Measurements from ENCODE around the gene DCAF7. TPM values are rescaled to one million over a fixed set of nuclear protein-coding genes. Genes with fewer than 3 reads are reported as not detected.

Gene DCAF7
- total RNA-seq, 2 experiments from 2014 or later = 104 to 105 TPM

DNA sequence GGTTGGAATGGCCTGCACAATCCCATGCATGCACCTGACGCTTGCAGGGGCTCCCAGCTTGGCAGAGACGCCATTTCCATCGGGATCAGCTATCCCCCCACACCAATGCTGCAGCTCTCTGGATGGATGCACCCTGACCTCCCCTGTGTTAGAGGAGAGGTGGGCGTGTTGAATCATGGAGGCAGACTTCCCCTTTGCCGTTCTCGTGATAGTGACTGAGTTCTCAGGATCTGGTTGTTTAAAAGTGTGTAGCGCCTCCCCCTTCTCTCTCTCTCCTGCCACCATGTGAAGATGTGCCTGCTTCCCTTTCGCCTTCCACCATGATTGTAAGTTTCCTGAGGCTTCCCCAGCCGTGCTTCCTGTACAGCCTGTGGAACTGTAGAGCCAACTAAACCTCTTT, 44.9 kb upstream of the DCAF7 start:
- H3K27ac Mint-ChIP-seq = no peak overlapping the region
- intact Hi-C loops (cut with micrococcal nuclease) = no loop called here
- POLR2A ChIA-PET = no interaction called here

DNA sequence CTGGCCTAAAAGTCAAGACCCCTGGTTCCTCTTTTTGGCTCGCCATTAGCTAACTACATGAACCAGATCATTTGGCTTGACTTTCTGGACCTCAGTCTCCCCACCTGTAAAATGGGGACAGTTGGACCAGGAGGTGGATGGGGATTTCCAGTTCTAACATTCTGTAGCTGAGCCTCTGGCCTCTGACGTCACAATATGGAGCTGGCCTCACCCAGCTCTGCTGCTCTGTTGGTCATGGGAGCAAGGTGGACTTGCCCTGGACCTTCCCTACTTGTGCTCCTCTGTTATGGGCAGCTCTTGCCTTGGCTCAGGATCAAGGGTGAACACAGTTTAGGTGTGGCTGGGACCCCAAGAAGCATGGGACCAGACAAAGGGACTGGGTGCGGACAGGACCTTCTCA, 43.6 kb upstream of the DCAF7 start:
- no peak for ATAC-seq
- peaks cover 2% of the 10 kb centered on the region for H3K4me1 Mint-ChIP-seq (ENCODE audit: low read depth)
- ChIA-PET POLR2A (interaction anchor here (0.6 kb wide), 1 partner anchor 15 kb away, joined by 3 read pairs; no protein-coding TSS in a partner anchor), CTCF (interaction anchor here (1.1 kb wide), 1 partner anchor 106 kb away, joined by 4 read pairs; no protein-coding TSS in a partner anchor)
- TF ChIP-seq, protein P1, sequence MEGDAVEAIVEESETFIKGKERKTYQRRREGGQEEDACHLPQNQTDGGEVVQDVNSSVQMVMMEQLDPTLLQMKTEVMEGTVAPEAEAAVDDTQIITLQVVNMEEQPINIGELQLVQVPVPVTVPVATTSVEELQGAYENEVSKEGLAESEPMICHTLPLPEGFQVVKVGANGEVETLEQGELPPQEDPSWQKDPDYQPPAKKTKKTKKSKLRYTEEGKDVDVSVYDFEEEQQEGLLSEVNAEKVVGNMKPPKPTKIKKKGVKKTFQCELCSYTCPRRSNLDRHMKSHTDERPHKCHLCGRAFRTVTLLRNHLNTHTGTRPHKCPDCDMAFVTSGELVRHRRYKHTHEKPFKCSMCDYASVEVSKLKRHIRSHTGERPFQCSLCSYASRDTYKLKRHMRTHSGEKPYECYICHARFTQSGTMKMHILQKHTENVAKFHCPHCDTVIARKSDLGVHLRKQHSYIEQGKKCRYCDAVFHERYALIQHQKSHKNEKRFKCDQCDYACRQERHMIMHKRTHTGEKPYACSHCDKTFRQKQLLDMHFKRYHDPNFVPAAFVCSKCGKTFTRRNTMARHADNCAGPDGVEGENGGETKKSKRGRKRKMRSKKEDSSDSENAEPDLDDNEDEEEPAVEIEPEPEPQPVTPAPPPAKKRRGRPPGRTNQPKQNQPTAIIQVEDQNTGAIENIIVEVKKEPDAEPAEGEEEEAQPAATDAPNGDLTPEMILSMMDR (IDR thresholded peaks at IDR 0.05) = no peak
- peaks cover 24% of the 10 kb centered on the region for H3K27me3 Mint-ChIP-seq
- H3K27ac Mint-ChIP-seq = no peak overlapping the region
- H3K36me3 Mint-ChIP-seq (ENCODE audit: low read depth) = no peaks in the 10 kb centered on the region
- no peak for DNase-seq
- H3K9me3 Mint-ChIP-seq = peaks cover 3% of the 10 kb centered on the region
- intact Hi-C loops (cut with micrococcal nuclease) = no loop called here
- no peak overlapping the region for H3K4me3 Mint-ChIP-seq

More for the DNA sequence above, 44.9 kb upstream of the DCAF7 start:
- DNase-seq = no peak
- TF ChIP-seq, protein P1 (IDR thresholded peaks at IDR 0.05) = no peak
- ATAC-seq = no peak
- Mint-ChIP-seq H3K4me1 (ENCODE audit: low read depth) (peaks cover 2% of the 10 kb centered on the region), H3K36me3 (ENCODE audit: low read depth) (no peaks in the 10 kb centered on the region), H3K4me3 (no peak overlapping the region), H3K27me3 (peaks cover 27% of the 10 kb centered on the region), H3K9me3 (peaks cover 3% of the 10 kb centered on the region)
- CTCF ChIA-PET = no interaction called here

DNA sequence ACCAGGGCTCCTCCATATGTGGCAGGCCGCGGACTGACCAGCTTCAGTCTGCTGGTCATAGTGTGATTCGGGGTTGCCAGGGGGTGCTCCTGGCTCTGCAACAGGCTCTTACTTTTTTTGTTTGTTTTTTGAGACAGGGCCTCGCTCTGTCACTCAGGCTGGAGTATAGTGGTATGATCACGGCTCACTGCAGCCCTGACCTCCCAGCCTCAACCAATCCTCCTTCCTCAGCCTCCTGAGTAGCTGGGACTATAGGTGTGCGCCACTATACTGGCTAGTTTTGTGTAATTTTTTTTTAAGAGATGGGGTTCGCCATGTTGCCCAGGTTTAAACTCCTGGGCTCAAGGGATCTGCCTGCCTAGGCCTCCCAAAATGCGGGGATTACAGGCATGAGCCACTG, 38.9 kb upstream of the DCAF7 start:
- DNase-seq = no peak
- no peaks in the 10 kb centered on the region for H3K4me1 Mint-ChIP-seq (ENCODE audit: low read depth)
- intact Hi-C loops (cut with micrococcal nuclease) = no loop called here
- no peak for ATAC-seq
- peaks cover 7% of the 10 kb centered on the region for H3K27me3 Mint-ChIP-seq
- H3K36me3 Mint-ChIP-seq (ENCODE audit: low read depth) = no peaks in the 10 kb centered on the region
- no peaks in the 10 kb centered on the region for H3K9me3 Mint-ChIP-seq
- ChIA-PET POLR2A (no interaction called here), CTCF (no interaction called here)
- H3K4me3 Mint-ChIP-seq = no peak overlapping the region
- TF ChIP-seq, protein P1 (IDR thresholded peaks at IDR 0.05) = no peak
- H3K27ac Mint-ChIP-seq = no peak overlapping the region

DNA sequence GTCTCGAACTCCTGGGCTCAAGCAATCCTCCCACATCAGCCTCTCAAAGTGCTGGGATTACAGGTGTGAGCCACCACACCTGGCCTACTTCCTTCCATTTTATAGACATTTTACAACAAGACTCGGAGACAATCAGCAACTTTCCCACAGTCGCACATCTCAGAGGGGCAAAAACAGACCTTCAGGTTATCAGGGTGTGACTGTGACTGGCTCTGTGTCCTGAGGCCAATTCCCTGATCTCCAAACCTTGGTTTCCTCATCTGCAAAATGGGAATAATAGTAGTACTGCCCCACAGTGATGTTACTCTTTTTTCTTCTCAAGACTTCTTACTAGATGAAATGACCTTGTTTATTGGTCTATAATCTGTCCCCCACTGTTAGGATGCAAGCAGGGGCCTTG, 37.9 kb upstream of the DCAF7 start:
- Mint-ChIP-seq H3K27me3 (peaks cover 5% of the 10 kb centered on the region), H3K4me3 (no peak overlapping the region), H3K4me1 (ENCODE audit: low read depth) (peaks cover 8% of the 10 kb centered on the region), H3K36me3 (ENCODE audit: low read depth) (no peaks in the 10 kb centered on the region), H3K27ac (no peak overlapping the region), H3K9me3 (no peaks in the 10 kb centered on the region)
- ATAC-seq (no peak), DNase-seq (no peak)
- POLR2A ChIA-PET = no interaction called here
- CTCF ChIA-PET = no interaction called here
- TF ChIP-seq, protein P1 (IDR thresholded peaks at IDR 0.05) = no peak
- intact Hi-C loops (cut with micrococcal nuclease) = no loop called here

DNA sequence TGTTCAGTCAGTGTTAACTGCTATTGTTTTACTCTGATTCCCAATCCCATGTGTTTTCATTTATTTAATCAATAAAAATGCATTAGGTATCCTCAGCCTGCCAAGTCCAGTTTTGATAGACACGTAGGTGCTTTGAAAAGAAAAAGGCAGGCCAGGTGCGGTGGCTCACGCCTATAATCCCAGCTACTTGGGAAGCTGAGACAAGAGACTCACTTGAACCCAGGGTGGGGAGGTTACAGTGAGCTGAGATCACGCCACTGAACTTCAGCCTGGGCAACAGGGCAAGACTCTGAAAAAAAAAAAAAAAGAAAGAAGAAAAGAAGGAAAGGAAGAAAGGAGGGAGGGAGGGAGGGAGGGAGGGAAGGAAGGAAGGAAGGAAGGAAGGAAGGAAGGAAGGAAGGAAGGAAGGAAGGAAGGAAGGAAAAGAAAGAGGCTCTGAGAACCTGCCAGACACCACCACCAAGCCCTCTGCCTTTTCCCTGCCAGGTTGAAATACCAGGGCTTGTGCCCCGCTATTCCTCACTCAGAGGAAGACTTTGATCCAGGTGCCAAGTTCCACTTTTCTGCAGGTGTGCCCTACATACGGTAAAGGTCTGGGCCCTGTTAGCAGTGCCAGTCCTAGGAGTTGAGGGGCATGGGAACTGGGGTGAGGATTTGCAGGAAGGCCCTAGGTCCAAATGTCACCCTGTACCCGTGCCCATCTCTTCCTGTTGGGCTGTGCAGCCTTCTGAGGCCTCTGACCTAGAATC, 37.2 kb upstream of the DCAF7 start:
- H3K9me3 Mint-ChIP-seq = no peaks in the 10 kb centered on the region
- no peaks in the 10 kb centered on the region for H3K36me3 Mint-ChIP-seq (ENCODE audit: low read depth)
- TF ChIP-seq, protein P1 (IDR thresholded peaks at IDR 0.05) = no peak
- no peak overlapping the region for H3K27ac Mint-ChIP-seq
- CTCF ChIA-PET = no interaction called here
- H3K4me1 Mint-ChIP-seq (ENCODE audit: low read depth) = peaks cover 13% of the 10 kb centered on the region
- H3K27me3 Mint-ChIP-seq = peaks cover 5% of the 10 kb centered on the region
- DNase-seq = no peak
- ATAC-seq = no peak
- intact Hi-C loops (cut with micrococcal nuclease) = no loop called here
- POLR2A ChIA-PET = no interaction called here
- no peak overlapping the region for H3K4me3 Mint-ChIP-seq

Measured in activated CD8-positive, alpha-beta T cell treated with anti-CD3 and anti-CD28 coated beads for 36 hours (primary cell).